GM23248 (cell line): ENCODE measurements around the gene CCDC24. TPM values are rescaled to one million over a fixed set of nuclear protein-coding genes. Genes with fewer than 3 reads are reported as not detected.
A peak's percentile ranks its signal among the peaks of the same experiment; 100 is the strongest.

Experiments
- DNase-seq: peaks from one replicate; pipeline ENCODE4 v3.0.0-alpha.2; 2015
- H2AFZ ChIP-seq: fragments of 200-600 bp; sonication (generic); 2 replicates; pipeline ENCODE4 v1.6.1; 2016; ENCODE audit warnings: antibody characterized with exemption
- H3F3A ChIP-seq: fragments of 200-600 bp; sonication (generic); 2 replicates; pipeline ENCODE4 v1.6.1; 2016; ENCODE audit warnings: mild to moderate bottlenecking, antibody characterized with exemption, mixed run types; ENCODE audit not compliant: insufficient read depth
- H3K27ac ChIP-seq: fragments of 200-600 bp; sonication (generic); 2 replicates; pipeline ENCODE4 v1.5.1; 2016; ENCODE audit warnings: mild to moderate bottlenecking
- H3K27me3 ChIP-seq: fragments of 200-600 bp; sonication (generic); replicated peaks from 2 replicates; pipeline ENCODE4 v1.6.1; 2016; ENCODE audit warnings: mild to moderate bottlenecking; ENCODE audit not compliant: insufficient read depth
- H3K36me3 ChIP-seq: fragments of 200-600 bp; sonication (generic); 2 replicates; pipeline ENCODE4 v1.6.1; 2016; ENCODE audit warnings: low read depth, mild to moderate bottlenecking
- H3K4me1 ChIP-seq: fragments of 200-600 bp; sonication (generic); 2 replicates; pipeline ENCODE4 v1.6.1; 2016; ENCODE audit warnings: mild to moderate bottlenecking; ENCODE audit not compliant: insufficient read depth
- H3K4me2 ChIP-seq: fragments of 200-600 bp; sonication (generic); one replicate; pipeline ENCODE4 v1.6.1; 2016; ENCODE audit warnings: mild to moderate bottlenecking; ENCODE audit not compliant: unreplicated experiment
- H3K4me3 ChIP-seq: fragments of 200-600 bp; sonication (generic); 2 replicates; pipeline ENCODE4 v1.5.1; 2016; ENCODE audit warnings: mild to moderate bottlenecking
- H3K79me2 ChIP-seq: fragments of 200-600 bp; sonication (generic); 2 replicates; pipeline ENCODE4 v1.6.1; 2016; ENCODE audit warnings: mild to moderate bottlenecking; ENCODE audit not compliant: insufficient read depth
- H3K9ac ChIP-seq: fragments of 200-600 bp; sonication (generic); 2 replicates; pipeline ENCODE4 v1.6.1; 2016; ENCODE audit warnings: mild to moderate bottlenecking
- H3K9me2 ChIP-seq: fragments of 200-600 bp; sonication (generic); 2 replicates; pipeline ENCODE4 v1.6.1; 2016; ENCODE audit warnings: mixed run types, mild to moderate bottlenecking, moderate library complexity; ENCODE audit not compliant: insufficient read depth
- H3K9me3 ChIP-seq: fragments of 200-600 bp; sonication (generic); one replicate; pipeline ENCODE4 v1.6.1; 2017; ENCODE audit warnings: low read depth
- H4K20me1 ChIP-seq: fragments of 200-600 bp; sonication (generic); 2 replicates; pipeline ENCODE4 v1.6.0; 2016; ENCODE audit not compliant: insufficient read depth
- EZH2 ChIP-seq: fragments of 200-600 bp; sonication (generic); IDR thresholded peaks from 2 replicates; pipeline ENCODE4 v1.6.1; 2018; ENCODE audit warnings: antibody characterized with exemption, mild to moderate bottlenecking; ENCODE audit not compliant: insufficient read depth, poor library complexity, severe bottlenecking
- EZH2phosphoT487 ChIP-seq: fragments of 200-600 bp; sonication (generic); IDR thresholded peaks from 2 replicates; pipeline ENCODE4 v1.6.1; 2018; ENCODE audit warnings: antibody characterized with exemption, moderate library complexity, mild to moderate bottlenecking, low read depth; ENCODE audit not compliant: insufficient read depth
- WGBS, 2 experiments: methylation state at CpG; one replicate each; pipeline ENCODE4 v1.1.6; 2015 to 2017; ENCODE audit warnings: low lambda C conversion rate in 2 of 2, low coverage in 1 of 2; ENCODE audit errors: missing lambda C conversion rate in 2 of 2; 5-methylcytosine and 5-hydroxymethylcytosine counted together
- in situ Hi-C: fragments of 300-500 bp; cut with MboI; formaldehyde crosslinking; loops from 2 replicates; pipeline ENCODE4 v1.15.0; 2020
- polyA plus RNA-seq: library from polyadenylated mRNA; unstranded; fragments of >200 nt; fragmentation: Nextera tagmentation; extraction: Ambion mirVana; gene quantifications from 2 replicates; pipeline ENCODE4 v1.2.1, GENCODE V29; 2016
- total RNA-seq: library from RNA; depleted of rRNA; stranded (reverse); fragments of >200 nt; shearing (Covaris generic); gene quantifications from 2 replicates; pipeline ENCODE4 v1.2.3, GENCODE V29; 2014; rRNA removed

The CCDC24 gene
- 3.1 and 4.7 TPM in 2 replicates for total RNA-seq
- polyA plus RNA-seq = 4.3 and 5.3 TPM in 2 replicates

DNA sequence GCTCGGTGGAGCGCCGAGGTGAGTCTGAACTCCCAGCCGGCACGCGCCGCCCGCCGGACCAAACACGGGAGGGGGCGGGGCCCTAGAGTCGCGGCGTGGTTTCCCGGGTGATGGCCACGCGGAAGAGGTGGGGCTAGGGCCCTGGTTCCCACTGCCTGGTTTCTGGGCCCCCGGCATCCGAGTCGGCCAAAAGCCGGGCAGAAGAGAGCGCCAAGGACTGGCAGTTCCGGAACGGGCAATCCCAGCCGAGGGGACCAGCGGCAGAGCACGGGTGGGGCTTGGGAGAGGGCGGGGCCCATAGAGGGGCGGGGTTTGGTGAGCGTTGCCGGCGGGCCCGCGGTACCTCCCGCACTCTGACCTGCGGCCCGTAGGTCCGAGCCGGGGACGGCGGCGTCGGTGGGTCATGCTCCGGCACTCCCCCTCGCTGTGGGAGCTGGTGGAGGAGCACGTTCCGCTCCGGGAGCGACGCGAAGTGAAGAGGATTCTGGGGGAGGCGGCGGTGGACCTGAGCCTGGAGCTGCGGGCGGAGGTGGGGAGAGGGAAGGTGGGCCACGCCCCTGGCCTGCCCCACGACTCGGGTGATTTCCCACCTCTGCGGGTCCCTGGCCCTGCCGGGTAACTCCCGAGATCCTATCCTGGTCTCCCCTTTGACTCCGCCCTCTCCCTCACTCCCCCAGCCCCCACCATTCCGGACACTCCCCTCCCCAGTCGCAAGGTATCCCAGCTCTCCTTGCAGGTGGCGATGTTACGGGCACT, at the start of gene CCDC24:
CCDC24 (plus strand) TSS at position 124 of the 756 bp plus-strand sequence; CDS start at position 404, 280 bp downstream.
- Histone ChIP-seq H3K4me3 (peak within 1 kb of the TSS; percentile 74), H3K4me1 (peaks cover 20% of the 10 kb centered on the region), H3K27me3 (no peaks in the 10 kb centered on the region), H3K27ac (peak within 1 kb of the TSS; percentile 83), H3K79me2 (no peaks in the 10 kb centered on the region), H2AFZ (peak within 1 kb of the TSS; percentile 74), H3K9me2 (no peaks in the 10 kb centered on the region), H3K4me2 (peak within 1 kb of the TSS; percentile 86), H3K9ac (peak within 1 kb of the TSS; percentile 84), H3K9me3 (no peaks in the 10 kb centered on the region), H4K20me1 (no peaks in the 10 kb centered on the region), H3F3A (peaks cover 27% of the 10 kb centered on the region), H3K36me3 (no peaks in the 10 kb centered on the region)
- in situ Hi-C loops = no loop called here
- peak; percentile 95 for DNase-seq
- 0 to 1% methylated on average over 34 to 51 of the region's 66 CpGs for WGBS, 2 experiments
- TF ChIP-seq EZH2phosphoT487 = no peak
- no peak for TF ChIP-seq EZH2

DNA sequence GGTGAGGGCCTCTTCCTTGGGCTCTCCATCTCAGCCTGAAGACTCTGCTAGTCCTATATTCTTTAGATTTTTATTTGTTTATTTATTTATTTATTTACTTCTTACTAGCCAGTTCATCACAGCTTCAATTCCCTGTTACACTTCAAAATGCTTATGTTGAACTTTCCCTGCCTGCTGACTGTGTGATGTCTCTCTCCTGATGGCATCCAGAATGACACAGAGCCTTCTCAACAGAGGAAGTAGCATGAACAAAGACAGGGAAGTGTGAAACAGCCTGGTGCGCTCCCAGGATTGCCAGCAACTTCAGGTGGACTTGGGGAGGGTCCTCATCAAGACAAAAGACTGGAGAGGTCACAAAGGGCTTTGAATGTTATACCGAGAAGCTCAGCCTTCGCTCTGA, 49.0 kb upstream of the CCDC24 start:
- no peak overlapping the region for H3K9ac ChIP-seq
- WGBS, 2 experiments = 95 to 97% methylated on average over 3 of the region's 3 CpGs
- no peaks in the 10 kb centered on the region for H3K9me2 ChIP-seq
- no peaks in the 10 kb centered on the region for H3K36me3 ChIP-seq
- no peak overlapping the region for H3K27ac ChIP-seq
- peaks cover 6% of the 10 kb centered on the region for H3K79me2 ChIP-seq
- H3K4me1 ChIP-seq = peaks cover 5% of the 10 kb centered on the region
- H3K9me3 ChIP-seq = no peaks in the 10 kb centered on the region
- H4K20me1 ChIP-seq = no peaks in the 10 kb centered on the region
- no peak overlapping the region for H3K4me3 ChIP-seq
- TF ChIP-seq EZH2 (no peak), EZH2phosphoT487 (no peak)
- DNase-seq = no peak
- H3K27me3 ChIP-seq = no peaks in the 10 kb centered on the region
- in situ Hi-C loops = loop anchor here (25.0 kb wide), 2 partner anchors 405 to 705 kb away; partner anchors contain the start of gene PTPRF
- 0 out of 2 replicates have a peak, but pooled peaks cover 5% of the 10 kb centered on the region for H3F3A ChIP-seq
- no peak overlapping the region for H2AFZ ChIP-seq
- no peak overlapping the region for H3K4me2 ChIP-seq

DNA sequence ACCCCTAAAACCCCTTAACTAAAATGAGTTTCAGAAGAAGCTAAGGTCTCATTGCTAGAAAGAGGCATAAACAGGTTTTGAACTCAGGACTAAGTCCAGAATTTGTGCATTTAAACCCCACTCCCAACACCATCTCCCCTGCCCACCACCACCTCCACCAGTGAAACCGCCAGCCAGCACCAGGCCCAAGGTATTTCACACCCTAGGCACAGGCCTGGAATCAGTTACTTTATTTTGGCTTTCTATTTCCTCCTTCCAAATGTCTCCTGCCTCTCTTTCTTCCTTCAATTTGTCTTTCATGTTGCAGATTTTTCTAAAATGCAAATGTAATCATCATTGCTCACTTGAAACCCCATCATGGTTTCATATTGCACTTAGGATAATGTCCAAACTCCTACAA, 46.5 kb upstream of the CCDC24 start:
- H3F3A ChIP-seq = 0 out of 2 replicates have a peak, but pooled peaks cover 5% of the 10 kb centered on the region
- H3K27ac ChIP-seq = no peak overlapping the region
- in situ Hi-C loops = loop anchor here (25.0 kb wide), 2 partner anchors 408 to 708 kb away; partner anchors contain the start of gene PTPRF
- 100% methylated on average over 1 of the region's 1 CpG for WGBS, 2 experiments
- H3K4me1 ChIP-seq = peaks cover 15% of the 10 kb centered on the region
- H3K9me3 ChIP-seq = no peaks in the 10 kb centered on the region
- no peaks in the 10 kb centered on the region for H3K36me3 ChIP-seq
- H3K9ac ChIP-seq = no peak overlapping the region
- no peak for DNase-seq
- no peak overlapping the region for H3K4me3 ChIP-seq
- no peak overlapping the region for H2AFZ ChIP-seq
- H3K79me2 ChIP-seq = peaks cover 22% of the 10 kb centered on the region
- H3K9me2 ChIP-seq = no peaks in the 10 kb centered on the region
- H3K27me3 ChIP-seq = no peaks in the 10 kb centered on the region
- no peaks in the 10 kb centered on the region for H4K20me1 ChIP-seq
- TF ChIP-seq EZH2 = no peak
- TF ChIP-seq EZH2phosphoT487 = no peak
- H3K4me2 ChIP-seq = no peak overlapping the region

DNA sequence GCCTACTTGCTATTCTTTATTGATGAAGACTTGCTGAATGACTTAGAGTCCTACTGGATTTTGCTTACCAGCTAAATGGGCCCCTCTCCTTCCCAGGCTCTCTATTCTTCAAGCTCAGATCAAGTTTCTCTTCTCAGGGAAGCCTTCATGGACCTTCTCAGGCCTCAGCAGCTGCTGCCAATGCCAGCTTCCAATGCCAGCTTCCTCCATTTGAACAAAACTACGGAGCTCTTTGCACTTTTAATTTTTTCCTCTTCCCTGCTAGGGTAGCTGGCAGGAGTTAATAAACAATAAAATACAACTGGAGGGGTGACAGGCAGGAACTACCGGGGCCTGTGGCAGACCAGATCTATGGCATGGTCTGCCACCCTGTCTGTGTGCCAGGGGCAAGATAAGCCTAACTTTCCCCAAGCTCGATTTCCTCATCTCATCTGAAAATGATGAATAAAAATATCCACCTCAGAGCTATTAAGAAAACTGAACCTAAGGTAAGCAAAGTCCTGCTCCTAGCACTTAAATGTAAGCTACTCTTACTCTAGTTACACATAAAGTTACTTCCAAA, 45.6 kb upstream of the CCDC24 start:
- peaks cover 28% of the 10 kb centered on the region for H3K79me2 ChIP-seq
- peak overlapping the region; percentile 74 for H3K4me2 ChIP-seq
- no peak overlapping the region for H3K27ac ChIP-seq
- in situ Hi-C loops = loop anchor here (25.0 kb wide), 2 partner anchors 408 to 708 kb away; partner anchors contain the start of gene PTPRF
- no peak for DNase-seq
- TF ChIP-seq EZH2 = no peak
- no peak for TF ChIP-seq EZH2phosphoT487
- H2AFZ ChIP-seq = peak overlapping the region; percentile 92
- H3K9ac ChIP-seq = peak overlapping the region; percentile 86
- peaks cover 15% of the 10 kb centered on the region for H3K4me1 ChIP-seq
- H3F3A ChIP-seq = 0 out of 2 replicates have a peak, but pooled peaks cover 5% of the 10 kb centered on the region
- no peaks in the 10 kb centered on the region for H3K9me3 ChIP-seq
- no peaks in the 10 kb centered on the region for H3K36me3 ChIP-seq
- WGBS, 2 experiments = 15 to 18% methylated on average over 3 of the region's 3 CpGs
- H3K4me3 ChIP-seq = peak overlapping the region; percentile 92
- no peaks in the 10 kb centered on the region for H4K20me1 ChIP-seq
- H3K27me3 ChIP-seq = no peaks in the 10 kb centered on the region
- no peaks in the 10 kb centered on the region for H3K9me2 ChIP-seq
